Neural cell (in vitro differentiated cells): ENCODE data around the gene RBFOX2.

Experiments
- CTCF ChIP-seq: fragments of 450-650 bp; IDR thresholded peaks from 2 replicates; pipeline ENCODE4 v1.5.1; 2014; ENCODE audit warnings: antibody characterized with exemption, mild to moderate bottlenecking, moderate library complexity; ENCODE audit not compliant: poor library complexity, severe bottlenecking
- EP300 ChIP-seq: fragments of 450-650 bp; conservative IDR thresholded peaks from 2 replicates; pipeline ENCODE4 v1.6.1; 2014; ENCODE audit warnings: antibody characterized with exemption, mild to moderate bottlenecking, moderate library complexity; ENCODE audit not compliant: poor library complexity, severe bottlenecking
- EZH2 ChIP-seq: fragments of 200-600, 300-800 bp; shearing (Covaris generic), sonication (generic); IDR thresholded peaks from 2 replicates; pipeline ENCODE4 v1.6.1; 2014; ENCODE audit warnings: antibody characterized with exemption, low read length, borderline replicate concordance, mild to moderate bottlenecking; ENCODE audit not compliant: insufficient read depth, poor library complexity, severe bottlenecking
- MXI1 ChIP-seq: fragments of 450-650 bp; conservative IDR thresholded peaks from 2 replicates; pipeline ENCODE4 v1.6.1; 2014; ENCODE audit warnings: antibody characterized with exemption, mild to moderate bottlenecking; ENCODE audit not compliant: poor library complexity, severe bottlenecking
- POLR2AphosphoS5 ChIP-seq: IDR thresholded peaks from 2 replicates; pipeline ENCODE4 v1.6.1; 2012

GRCh38 chr22:35893698-35894097, 134.9 kb downstream of the RBFOX2 start:
- no peak for TF ChIP-seq EZH2
- TF ChIP-seq POLR2AphosphoS5 = no peak
- TF ChIP-seq MXI1 = no peak
- TF ChIP-seq CTCF = no peak
- TF ChIP-seq EP300 = no peak
